WERI-Rb-1 (cell line): ENCODE measurements around the gene ADRA2A.

Experiments
- DNase-seq: peaks from one replicate; pipeline ENCODE4 v3.0.0-alpha.2; 2020
- H3K27ac ChIP-seq: fragments of 250-450 bp; sonication (Bioruptor Pico); 2 replicates; pipeline ENCODE4 v1.5.1; 2020; ENCODE audit warnings: mild to moderate bottlenecking, moderate library complexity
- H3K27me3 ChIP-seq: fragments of 250-450 bp; sonication (Bioruptor Pico); 2 replicates; pipeline ENCODE4 v1.5.1; 2021; ENCODE audit warnings: mild to moderate bottlenecking, low read depth, moderate library complexity; ENCODE audit not compliant: insufficient read depth, severe bottlenecking
- H3K36me3 ChIP-seq: fragments of 250-450 bp; sonication (Bioruptor Pico); 2 replicates; pipeline ENCODE4 v1.5.1; 2020; ENCODE audit warnings: mild to moderate bottlenecking, moderate library complexity
- H3K4me3 ChIP-seq: 2 replicates; pipeline ENCODE4 v1.5.1; 2011; ENCODE audit warnings: low read depth, mild to moderate bottlenecking, control low read depth, low read length
- H3K9me3 ChIP-seq: fragments of 250-450 bp; sonication (Bioruptor Pico); 2 replicates; pipeline ENCODE4 v1.5.1; 2021; ENCODE audit warnings: mild to moderate bottlenecking, moderate library complexity; ENCODE audit not compliant: severe bottlenecking
- TF ChIP-seq, protein P1 (sequence below): IDR thresholded peaks from 2 replicates; pipeline ENCODE4 v1.5.1; 2011; ENCODE audit warnings: low read depth, mild to moderate bottlenecking, control low read depth, inconsistent platforms, low read length

ADRA2A gene

DNA sequence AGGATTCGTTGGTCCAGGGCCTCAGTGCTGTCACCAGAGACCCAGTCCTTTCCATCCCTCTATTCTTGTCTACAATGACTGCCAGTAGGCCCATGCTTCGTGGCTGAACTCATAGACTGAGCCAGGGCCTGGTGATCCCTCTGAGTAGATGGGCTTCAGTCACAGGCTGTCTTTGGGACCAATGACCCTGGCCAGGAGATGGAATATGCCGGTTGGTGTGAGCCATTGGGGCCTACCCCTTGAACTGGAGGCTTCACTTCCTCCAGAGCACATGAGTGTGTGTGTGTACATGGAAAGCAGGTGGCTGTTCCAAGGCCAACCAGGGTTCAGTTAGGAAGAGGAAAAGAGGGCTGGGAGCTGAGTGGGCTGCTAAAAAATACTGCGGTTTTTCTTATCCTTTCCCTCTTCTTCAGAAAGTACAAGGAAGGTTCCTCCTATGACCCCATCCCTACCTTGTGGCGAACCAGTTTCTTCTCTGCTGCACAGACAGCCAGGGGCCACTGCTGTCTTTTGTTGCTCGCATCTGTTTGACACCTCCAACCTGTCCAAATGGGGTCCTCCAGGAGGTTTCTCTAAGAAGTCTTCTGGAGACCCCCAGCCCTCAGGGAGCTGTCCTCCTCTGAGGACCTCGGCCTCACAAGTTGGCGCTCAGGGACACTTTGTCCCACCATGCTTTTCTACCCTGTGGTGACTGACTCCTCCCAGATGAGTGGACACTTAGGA, 36.6 kb downstream of the ADRA2A start:
- H3K36me3 ChIP-seq: no peaks in the 10 kb centered on the region
- H3K27me3 ChIP-seq: no peaks in the 10 kb centered on the region
- H3K4me3 ChIP-seq: no peak overlapping the region
- H3K9me3 ChIP-seq: no peaks in the 10 kb centered on the region
- H3K27ac ChIP-seq: no peak overlapping the region
- no peak for DNase-seq
- TF ChIP-seq, protein P1, sequence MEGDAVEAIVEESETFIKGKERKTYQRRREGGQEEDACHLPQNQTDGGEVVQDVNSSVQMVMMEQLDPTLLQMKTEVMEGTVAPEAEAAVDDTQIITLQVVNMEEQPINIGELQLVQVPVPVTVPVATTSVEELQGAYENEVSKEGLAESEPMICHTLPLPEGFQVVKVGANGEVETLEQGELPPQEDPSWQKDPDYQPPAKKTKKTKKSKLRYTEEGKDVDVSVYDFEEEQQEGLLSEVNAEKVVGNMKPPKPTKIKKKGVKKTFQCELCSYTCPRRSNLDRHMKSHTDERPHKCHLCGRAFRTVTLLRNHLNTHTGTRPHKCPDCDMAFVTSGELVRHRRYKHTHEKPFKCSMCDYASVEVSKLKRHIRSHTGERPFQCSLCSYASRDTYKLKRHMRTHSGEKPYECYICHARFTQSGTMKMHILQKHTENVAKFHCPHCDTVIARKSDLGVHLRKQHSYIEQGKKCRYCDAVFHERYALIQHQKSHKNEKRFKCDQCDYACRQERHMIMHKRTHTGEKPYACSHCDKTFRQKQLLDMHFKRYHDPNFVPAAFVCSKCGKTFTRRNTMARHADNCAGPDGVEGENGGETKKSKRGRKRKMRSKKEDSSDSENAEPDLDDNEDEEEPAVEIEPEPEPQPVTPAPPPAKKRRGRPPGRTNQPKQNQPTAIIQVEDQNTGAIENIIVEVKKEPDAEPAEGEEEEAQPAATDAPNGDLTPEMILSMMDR: no peak

DNA sequence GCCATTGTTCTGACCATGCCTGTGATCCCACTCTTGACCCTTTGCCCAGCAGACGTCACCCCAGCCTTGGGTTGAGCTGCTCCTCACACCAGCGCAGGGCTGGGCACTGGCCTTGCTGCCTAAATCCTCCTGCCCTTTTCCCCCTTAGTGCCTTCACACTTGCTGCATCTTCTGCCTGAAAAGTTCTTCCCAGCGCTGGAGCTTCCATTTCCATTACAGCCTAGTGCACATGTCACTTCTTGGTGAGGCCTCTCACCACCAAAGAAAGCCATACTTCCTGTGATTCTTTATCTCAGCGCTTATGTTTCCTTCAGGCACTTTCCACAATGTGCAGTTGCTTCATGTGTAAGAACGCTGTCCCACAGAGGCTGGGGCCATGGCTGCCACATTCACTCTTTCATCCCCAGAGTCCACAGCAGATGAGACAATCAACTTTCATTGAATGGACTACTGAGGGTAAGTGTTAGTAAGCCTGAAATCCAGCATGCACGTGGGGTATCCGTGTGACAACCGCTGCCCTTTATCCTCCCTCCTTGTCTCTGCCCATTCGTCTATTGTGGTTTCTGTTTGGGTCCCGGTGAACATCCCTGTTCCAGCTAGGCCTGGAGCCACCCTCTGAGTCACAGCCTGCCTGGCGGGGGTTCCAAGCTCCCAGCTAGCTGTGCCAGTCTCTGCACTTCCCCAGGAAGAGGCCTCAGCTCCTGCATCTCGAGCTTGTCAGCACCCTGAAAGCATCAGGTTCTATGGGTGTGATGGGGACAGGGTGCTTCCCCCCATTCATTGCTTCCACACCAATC, 37.3 kb downstream of the ADRA2A start:
- TF ChIP-seq, protein P1: no peak
- H3K9me3 ChIP-seq: no peaks in the 10 kb centered on the region
- no peak overlapping the region for H3K27ac ChIP-seq
- H3K27me3 ChIP-seq: no peaks in the 10 kb centered on the region
- no peaks in the 10 kb centered on the region for H3K36me3 ChIP-seq
- DNase-seq: no peak
- H3K4me3 ChIP-seq: no peak overlapping the region

DNA sequence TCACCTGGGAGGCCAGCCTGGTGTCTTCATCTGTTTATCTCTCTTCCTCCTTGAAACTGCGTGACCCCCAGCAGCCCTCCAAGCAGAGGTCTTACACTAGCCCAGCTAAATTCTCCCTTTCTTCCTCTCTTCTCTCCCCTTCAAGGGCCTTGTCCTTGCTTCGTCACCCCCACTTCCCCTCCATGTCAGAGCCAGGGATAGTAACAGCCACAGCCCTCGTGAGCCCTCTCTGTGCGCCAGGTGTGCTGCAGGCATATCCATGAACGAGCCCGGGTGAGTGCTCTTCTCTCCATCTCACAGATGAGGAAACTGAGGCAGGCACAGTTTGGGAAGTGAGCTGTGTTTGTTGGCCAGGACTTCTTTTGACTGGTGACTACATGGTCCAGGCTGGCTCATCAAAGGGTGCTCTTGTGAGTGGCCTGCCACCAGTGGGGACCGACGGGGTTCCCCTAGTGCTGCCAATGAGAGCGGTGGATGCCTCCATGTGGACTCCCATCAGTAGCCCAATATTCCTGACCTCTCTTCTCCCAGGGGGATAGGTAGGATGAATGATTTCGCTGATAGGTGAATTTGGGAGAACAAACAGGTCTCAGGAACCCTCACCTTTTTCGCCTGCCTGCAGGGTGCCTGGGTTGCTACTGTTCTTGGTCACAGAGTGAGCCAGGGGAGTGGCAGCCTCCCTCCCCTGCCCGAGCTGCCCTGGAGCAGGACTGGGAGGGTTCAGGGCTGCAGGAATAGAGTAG, 38.1 kb downstream of the ADRA2A start:
- Histone ChIP-seq H3K36me3 (no peaks in the 10 kb centered on the region), H3K27me3 (no peaks in the 10 kb centered on the region), H3K27ac (no peak overlapping the region), H3K9me3 (no peaks in the 10 kb centered on the region), H3K4me3 (no peak overlapping the region)
- DNase-seq: no peak
- TF ChIP-seq, protein P1: no peak

DNA sequence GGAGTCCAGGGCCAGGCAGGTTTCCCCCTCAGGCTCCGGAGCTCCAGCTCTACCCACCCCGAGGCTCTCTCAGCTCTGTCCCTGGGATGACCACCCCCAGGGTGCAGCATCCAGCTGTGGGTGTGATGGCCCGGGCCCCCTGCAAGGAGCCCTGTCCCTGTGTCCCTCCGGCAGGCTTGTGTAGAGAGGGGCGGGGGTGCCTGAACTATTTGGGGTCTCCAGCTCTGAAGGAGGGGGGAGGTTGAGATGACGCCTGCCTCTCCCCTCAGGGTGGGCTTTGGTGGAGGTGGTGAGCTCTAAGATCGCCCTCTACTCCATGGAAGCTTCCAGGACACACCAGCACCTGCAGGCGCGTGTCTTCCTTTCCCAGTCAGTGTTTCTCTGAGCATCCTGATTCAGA, 39.4 kb downstream of the ADRA2A start:
- Histone ChIP-seq H3K9me3 (no peaks in the 10 kb centered on the region), H3K36me3 (no peaks in the 10 kb centered on the region), H3K4me3 (no peak overlapping the region), H3K27ac (no peak overlapping the region), H3K27me3 (no peaks in the 10 kb centered on the region)
- DNase-seq: no peak
- TF ChIP-seq, protein P1: no peak

DNA sequence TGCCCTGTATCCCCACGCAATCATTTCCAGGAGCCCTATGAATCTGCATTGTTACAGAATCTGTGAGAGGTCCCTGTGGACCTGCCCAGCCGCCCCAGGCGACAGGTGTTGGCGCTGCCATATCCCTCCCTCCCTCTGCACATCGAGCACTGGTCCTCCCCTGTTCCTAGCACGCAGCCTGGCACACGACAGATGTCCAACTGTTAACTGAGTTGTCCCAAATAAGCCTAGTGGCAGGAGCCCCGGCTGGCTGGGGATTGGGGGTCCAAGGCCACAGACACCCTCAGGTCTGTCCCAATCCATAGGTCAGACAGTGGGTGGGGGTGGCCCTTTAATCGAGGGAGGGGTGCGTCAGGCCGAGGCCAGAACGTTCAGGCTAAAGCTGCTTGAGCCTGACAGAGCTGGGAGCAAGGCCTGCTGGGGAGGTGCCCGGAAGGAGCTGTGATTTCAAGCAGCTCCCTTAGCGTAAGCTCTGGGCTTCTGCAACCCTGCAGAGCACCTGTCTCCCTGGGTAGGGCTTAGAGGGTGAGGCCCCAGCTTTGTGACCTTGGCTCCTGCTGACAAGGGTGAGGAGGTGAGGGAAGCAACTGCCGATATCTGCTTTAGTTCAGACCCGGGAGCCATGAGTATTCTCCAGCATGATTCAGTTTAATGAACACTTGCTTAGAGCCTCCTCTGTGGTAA, 40.1 kb downstream of the ADRA2A start:
- no peaks in the 10 kb centered on the region for H3K36me3 ChIP-seq
- TF ChIP-seq, protein P1: no peak
- H3K4me3 ChIP-seq: no peak overlapping the region
- peak; percentile 13 for DNase-seq
- H3K9me3 ChIP-seq: no peaks in the 10 kb centered on the region
- no peaks in the 10 kb centered on the region for H3K27me3 ChIP-seq
- H3K27ac ChIP-seq: no peak overlapping the region
